ENCODE results near the gene HAPLN1.

GRCh38 chr5:83595217-83595616 is 125.4 kb downstream of the HAPLN1 start:
- no peak for TF ChIP-seq CTCF (IDR thresholded peaks at IDR 0.05)
- TF ChIP-seq POLR2A (IDR thresholded peaks at IDR 0.05) = no peak
